DND-41 (cell line): ENCODE data around the gene GATA3.
A peak's percentile ranks its signal among the peaks of the same experiment; 100 is the strongest.

Experiments
- CTCF ChIP-seq: IDR thresholded peaks from 2 replicates; pipeline ENCODE4 v1.5.1; 2012; ENCODE audit warnings: borderline replicate concordance, low read length, moderate library complexity, mild to moderate bottlenecking; ENCODE audit not compliant: poor library complexity, severe bottlenecking; ENCODE audit errors: extremely low read depth
- EZH2 ChIP-seq: IDR thresholded peaks from 3 replicates; pipeline ENCODE4 v1.6.1; 2012; ENCODE audit warnings: borderline replicate concordance, low read depth, mild to moderate bottlenecking, moderate library complexity, low read length, inconsistent platforms; ENCODE audit not compliant: severe bottlenecking

- peak; percentile 14 for TF ChIP-seq CTCF
- TF ChIP-seq EZH2 = no peak
Observed at GRCh38 chr10:8075282-8076260, 21.1 kb downstream of the GATA3 start.
